Lower leg skin (tissue), 4 donors: ENCODE results near the gene ADNP. TPM values are rescaled to one million over a fixed set of nuclear protein-coding genes. Genes with fewer than 3 reads are reported as not detected.

Experiments used
- DNase-seq, 2 donors: peaks; one replicate each; pipeline ENCODE4 v3.0.0-alpha.2; 2019; ENCODE audit warnings: low spot score in 2 of 2
- H3K4me3 ChIP-seq: fragments of 200-600 bp; sonication (generic); 2 replicates; pipeline ENCODE4 v1.5.1; 2017; ENCODE audit warnings: mild to moderate bottlenecking, low read depth; ENCODE audit not compliant: poor library complexity, severe bottlenecking
- POLR2A ChIP-seq, 2 donors: fragments of 450-650 bp; IDR thresholded peaks; one replicate each; pipeline ENCODE4 v1.6.1; 2016 to 2017; ENCODE audit warnings: antibody characterized with exemption in 2 of 2, mild to moderate bottlenecking in 1 of 2, moderate library complexity in 1 of 2
- WGBS, 2 donors: methylation state at CpG; one replicate each; pipeline ENCODE4 v1.1.5; 2018; 5-methylcytosine and 5-hydroxymethylcytosine counted together
- intact Hi-C: fragments of 100-400 bp; cut with DNase I; formaldehyde crosslinking; loops from one replicate; pipeline ENCODE4 v1.15.0; 2023; ENCODE audit warnings: low total_unique reads
- total RNA-seq, 4 donors: library from RNA; depleted of rRNA; stranded (reverse); fragments of >200 nt; gene quantifications; one replicate each; pipeline ENCODE4 v1.1.0, GENCODE V29; 2016
- TF ChIP-seq, protein P1 (sequence below), 3 donors: fragments of 450-650 bp; IDR thresholded peaks; one replicate each; pipeline ENCODE4 v1.5.1; 2016; ENCODE audit warnings: antibody characterized with exemption in 3 of 3, mild to moderate bottlenecking in 3 of 3, moderate library complexity in 2 of 3

Gene ADNP
- total RNA-seq, 4 donors from 2014 or later, result 46.9 to 64.0 (median 53.3) TPM

DNA sequence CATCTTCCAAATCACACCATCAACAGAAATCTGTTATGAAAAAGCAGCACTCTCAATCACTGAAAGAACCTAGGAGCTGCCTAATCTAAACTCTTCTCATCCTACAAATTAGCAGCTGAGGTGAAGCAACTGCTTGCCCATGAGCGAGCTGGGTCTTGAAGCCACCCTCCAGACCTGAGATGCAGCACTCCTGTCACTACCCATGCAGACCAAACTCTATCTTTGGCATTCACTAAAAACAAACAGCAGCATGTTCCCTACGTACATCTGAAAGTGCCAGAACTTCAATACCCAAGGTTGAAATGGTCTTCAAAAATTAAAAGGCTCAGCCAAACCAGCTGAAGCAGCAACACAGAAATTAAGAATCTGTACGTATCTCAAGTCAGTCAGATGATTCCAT is 14.3 kb downstream of the ADNP start:
- no peak for DNase-seq
- TF ChIP-seq, protein P1, sequence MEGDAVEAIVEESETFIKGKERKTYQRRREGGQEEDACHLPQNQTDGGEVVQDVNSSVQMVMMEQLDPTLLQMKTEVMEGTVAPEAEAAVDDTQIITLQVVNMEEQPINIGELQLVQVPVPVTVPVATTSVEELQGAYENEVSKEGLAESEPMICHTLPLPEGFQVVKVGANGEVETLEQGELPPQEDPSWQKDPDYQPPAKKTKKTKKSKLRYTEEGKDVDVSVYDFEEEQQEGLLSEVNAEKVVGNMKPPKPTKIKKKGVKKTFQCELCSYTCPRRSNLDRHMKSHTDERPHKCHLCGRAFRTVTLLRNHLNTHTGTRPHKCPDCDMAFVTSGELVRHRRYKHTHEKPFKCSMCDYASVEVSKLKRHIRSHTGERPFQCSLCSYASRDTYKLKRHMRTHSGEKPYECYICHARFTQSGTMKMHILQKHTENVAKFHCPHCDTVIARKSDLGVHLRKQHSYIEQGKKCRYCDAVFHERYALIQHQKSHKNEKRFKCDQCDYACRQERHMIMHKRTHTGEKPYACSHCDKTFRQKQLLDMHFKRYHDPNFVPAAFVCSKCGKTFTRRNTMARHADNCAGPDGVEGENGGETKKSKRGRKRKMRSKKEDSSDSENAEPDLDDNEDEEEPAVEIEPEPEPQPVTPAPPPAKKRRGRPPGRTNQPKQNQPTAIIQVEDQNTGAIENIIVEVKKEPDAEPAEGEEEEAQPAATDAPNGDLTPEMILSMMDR (IDR thresholded peaks at IDR 0.05), result no peak
- no peak for TF ChIP-seq POLR2A (IDR thresholded peaks at IDR 0.05)
- H3K4me3 ChIP-seq, result no peak overlapping the region
- intact Hi-C loops, result no loop called here
- 64 to 67% methylated on average over 3 of the region's 3 CpGs for WGBS, 2 donors

DNA sequence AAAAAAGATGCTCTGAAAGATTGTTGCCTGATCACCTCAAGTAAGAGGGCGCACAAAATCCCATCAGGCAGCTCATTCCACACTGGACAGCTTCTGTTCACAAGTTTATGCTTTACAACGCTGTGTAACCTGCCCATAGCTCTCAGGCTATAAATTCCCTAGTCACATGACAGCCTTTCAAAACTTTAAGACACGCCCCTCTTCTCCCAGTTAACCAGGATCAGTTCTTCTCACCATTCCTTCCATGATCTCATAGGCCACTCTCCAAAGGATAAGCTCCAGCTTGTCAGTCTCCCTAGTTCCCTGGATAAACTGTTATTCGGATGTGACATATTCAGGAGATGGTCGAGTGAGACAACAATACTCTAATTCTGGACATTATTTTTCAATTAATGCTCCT is 15.0 kb downstream of the ADNP start:
- intact Hi-C loops, result no loop called here
- no peak for TF ChIP-seq POLR2A (IDR thresholded peaks at IDR 0.05)
- TF ChIP-seq, protein P1 (IDR thresholded peaks at IDR 0.05), result no peak
- DNase-seq, result no peak
- H3K4me3 ChIP-seq, result no peak overlapping the region
- WGBS, 2 donors, result 39 to 42% methylated on average over 5 of the region's 5 CpGs

DNA sequence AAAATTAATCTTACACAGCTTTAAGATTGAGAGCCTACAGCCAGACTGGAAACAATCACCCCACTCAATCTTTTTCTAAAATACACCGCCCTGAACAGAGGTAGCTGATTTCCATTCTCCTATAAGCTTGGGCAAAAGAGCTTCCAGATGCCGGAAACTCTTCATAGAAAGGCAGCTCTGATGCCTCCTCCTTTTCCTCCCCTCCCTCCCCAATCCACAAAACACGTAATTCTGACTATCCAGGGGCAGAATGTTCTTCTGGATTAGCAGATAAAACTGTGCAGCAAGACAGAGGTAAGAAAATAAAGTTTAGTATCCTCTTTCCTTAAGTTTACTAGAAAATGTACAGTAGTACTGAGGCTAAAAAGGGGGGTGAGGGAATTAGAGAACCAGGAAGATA is 15.8 kb downstream of the ADNP start:
- H3K4me3 ChIP-seq, result no peak overlapping the region
- no peak for DNase-seq
- TF ChIP-seq, protein P1 (IDR thresholded peaks at IDR 0.05), result no peak
- TF ChIP-seq POLR2A (IDR thresholded peaks at IDR 0.05), result no peak
- 27 to 36% methylated on average over 3 of the region's 3 CpGs for WGBS, 2 donors
- intact Hi-C loops, result no loop called here

DNA sequence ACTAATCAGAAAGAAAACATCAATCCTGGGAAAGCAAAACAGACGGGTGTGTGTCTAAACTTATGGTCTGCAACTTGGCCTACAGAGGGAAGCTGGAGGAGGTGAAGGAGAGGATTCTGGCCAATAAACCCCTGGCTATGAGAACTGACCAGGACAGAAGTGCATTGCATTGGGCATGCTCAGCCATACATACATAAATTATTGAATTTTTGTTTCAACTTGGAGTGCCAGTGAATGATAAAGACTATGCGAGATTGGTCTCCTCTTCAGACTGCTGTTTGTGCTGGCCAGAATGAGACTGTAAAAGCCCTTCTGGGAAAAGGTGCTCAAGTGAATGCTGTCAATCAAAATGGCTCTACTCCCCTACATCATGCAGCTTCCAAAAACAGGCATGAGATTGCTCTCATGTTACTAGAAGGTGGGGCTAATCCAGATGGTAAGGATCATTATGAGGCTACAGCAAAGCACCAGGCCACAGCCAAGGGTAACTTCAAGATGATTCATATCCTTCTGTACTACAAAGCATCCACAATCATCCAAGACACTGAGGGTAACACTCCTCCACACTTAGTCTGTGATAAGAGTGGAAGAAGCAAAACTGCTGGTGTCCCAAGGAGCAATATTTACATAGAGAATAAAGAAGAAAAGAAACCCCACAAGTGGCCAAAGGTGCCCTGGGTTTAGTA is 17.4 kb downstream of the ADNP start:
- TF ChIP-seq, protein P1 (IDR thresholded peaks at IDR 0.05), result no peak
- TF ChIP-seq POLR2A (IDR thresholded peaks at IDR 0.05), result no peak
- WGBS, 2 donors, result 66 to 80% methylated on average over 2 of the region's 2 CpGs
- intact Hi-C loops, result no loop called here
- no peak overlapping the region for H3K4me3 ChIP-seq
- DNase-seq, result no peak

DNA sequence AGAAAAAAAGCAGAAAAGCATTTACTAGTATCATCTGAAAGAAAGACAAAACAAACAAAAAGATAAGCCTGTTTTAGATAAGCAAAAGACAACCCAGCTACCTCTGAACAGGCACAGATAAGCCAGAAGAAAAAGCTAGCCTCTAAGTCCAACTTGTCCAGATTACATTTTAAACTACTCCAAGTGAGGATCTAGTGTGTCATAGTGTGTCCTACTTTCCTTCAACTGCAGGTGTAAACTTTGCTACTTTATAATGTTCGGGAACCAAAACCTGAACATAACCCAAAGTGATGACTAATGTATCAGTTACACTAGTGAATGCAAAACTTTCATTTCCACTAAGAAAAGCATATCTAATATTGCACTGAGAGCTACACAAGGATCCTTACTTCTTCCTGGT is 19.5 kb downstream of the ADNP start:
- no peak overlapping the region for H3K4me3 ChIP-seq
- TF ChIP-seq, protein P1 (IDR thresholded peaks at IDR 0.05), result no peak
- intact Hi-C loops, result no loop called here
- DNase-seq, result no peak
- WGBS, 2 donors, result 48 to 66% methylated on average over 1 of the region's 1 CpG

DNA sequence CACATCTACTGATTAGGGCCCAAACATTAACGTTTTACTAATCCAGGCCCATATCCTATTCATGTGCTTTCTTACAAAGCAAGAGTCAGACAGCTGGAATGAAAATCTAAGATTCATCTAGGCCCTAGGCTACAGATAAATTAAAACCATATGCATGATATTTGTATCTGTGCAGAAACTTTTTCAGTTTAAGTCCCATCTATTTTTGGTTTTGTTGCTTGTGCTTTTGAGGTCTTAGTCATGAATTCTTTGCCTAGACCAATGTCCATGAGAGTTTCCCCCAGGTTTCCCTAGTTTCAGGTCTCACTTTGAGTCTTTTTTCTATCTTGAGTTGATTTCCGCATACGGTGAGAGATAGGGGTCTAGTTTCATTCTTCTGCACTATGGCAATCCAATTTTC is 20.2 kb downstream of the ADNP start:
- no peak overlapping the region for H3K4me3 ChIP-seq
- no peak for TF ChIP-seq POLR2A (IDR thresholded peaks at IDR 0.05)
- 41 to 50% methylated on average over 3 of the region's 3 CpGs for WGBS, 2 donors
- DNase-seq, result no peak
- intact Hi-C loops, result no loop called here
